Mesothelial cell of epicardium (in vitro differentiated cells): ENCODE results near the gene GNB1. TPM values are rescaled to one million over a fixed set of nuclear protein-coding genes. Genes with fewer than 3 reads are reported as not detected.

ENCODE experiments used
- DNase-seq, 2 experiments: peaks; one replicate each; pipeline ENCODE4 v3.0.0; 2021; ENCODE audit warnings: low spot score in 2 of 2; ENCODE audit not compliant: unreplicated experiment in 2 of 2
- H3K27ac Mint-ChIP-seq: 2 replicates; pipeline ENCODE4 v1.8.0; 2021; ENCODE audit warnings: mixed read lengths
- H3K27me3 Mint-ChIP-seq: 2 replicates; pipeline ENCODE4 v1.8.0; 2021; ENCODE audit warnings: low read depth, mixed read lengths
- H3K36me3 Mint-ChIP-seq: 2 replicates; pipeline ENCODE4 v1.8.0; 2021; ENCODE audit warnings: mixed read lengths
- H3K4me1 Mint-ChIP-seq: 2 replicates; pipeline ENCODE4 v1.8.0; 2021; ENCODE audit warnings: mixed read lengths
- H3K4me3 Mint-ChIP-seq: 2 replicates; pipeline ENCODE4 v1.8.0; 2021; ENCODE audit warnings: mild to moderate bottlenecking, moderate library complexity, mixed read lengths
- H3K9me3 Mint-ChIP-seq: 2 replicates; pipeline ENCODE4 v1.8.0; 2021; ENCODE audit warnings: mixed read lengths
- total RNA-seq: library from RNA; stranded (reverse); gene quantifications from 3 replicates; pipeline ENCODE4 v1.2.1, GENCODE V29; 2021
- TF ChIP-seq, protein P1 (sequence below): fragments of 200-600 bp; sonication (generic); IDR thresholded peaks from one replicate; pipeline ENCODE4 v1.5.0; 2021; ENCODE audit warnings: antibody characterized with exemption; ENCODE audit not compliant: unreplicated experiment

GNB1 gene
- total RNA-seq, 1 donor from 2014 or later, result 272 TPM

DNA sequence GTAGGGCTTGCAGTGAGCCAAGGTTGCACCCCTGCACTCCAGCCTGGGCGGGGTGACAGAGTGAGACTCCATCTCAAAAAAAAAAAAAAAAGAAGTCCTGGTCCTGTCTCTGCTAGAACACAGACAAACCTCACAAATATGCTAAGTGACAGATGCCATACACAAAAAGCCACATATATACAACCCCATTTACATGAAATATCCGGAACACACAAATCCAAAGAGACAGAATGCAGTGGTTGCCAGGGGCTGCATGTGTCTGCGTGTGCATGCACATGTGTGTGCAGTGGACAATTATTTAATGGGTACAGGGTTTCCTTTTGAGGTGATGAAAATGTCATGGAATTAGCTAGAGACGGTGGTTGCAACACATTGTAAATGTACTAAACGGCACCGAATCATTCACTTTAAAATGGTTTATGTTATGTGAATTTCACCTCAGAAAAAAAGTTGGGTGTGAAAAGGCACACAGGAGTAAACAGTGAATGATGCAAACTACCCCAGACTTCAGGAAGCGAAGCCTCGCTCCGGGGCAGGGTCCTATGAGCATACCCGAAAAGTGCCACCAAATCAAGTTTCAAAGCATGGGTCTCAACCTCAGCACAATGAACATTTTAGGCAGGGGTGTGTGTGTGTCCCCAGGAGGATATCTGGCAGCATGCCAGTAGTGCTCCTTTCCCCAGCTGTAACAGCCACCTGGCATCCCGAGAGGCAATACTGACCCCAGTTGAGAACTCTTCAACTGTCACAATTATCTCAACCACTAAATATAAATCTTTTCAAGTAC, 48.3 kb downstream of the GNB1 start:
- peaks cover 14% of the 10 kb centered on the region for H3K36me3 Mint-ChIP-seq
- H3K4me3 Mint-ChIP-seq, result no peak overlapping the region
- no peak for DNase-seq
- H3K27me3 Mint-ChIP-seq, result no peaks in the 10 kb centered on the region
- TF ChIP-seq, protein P1, sequence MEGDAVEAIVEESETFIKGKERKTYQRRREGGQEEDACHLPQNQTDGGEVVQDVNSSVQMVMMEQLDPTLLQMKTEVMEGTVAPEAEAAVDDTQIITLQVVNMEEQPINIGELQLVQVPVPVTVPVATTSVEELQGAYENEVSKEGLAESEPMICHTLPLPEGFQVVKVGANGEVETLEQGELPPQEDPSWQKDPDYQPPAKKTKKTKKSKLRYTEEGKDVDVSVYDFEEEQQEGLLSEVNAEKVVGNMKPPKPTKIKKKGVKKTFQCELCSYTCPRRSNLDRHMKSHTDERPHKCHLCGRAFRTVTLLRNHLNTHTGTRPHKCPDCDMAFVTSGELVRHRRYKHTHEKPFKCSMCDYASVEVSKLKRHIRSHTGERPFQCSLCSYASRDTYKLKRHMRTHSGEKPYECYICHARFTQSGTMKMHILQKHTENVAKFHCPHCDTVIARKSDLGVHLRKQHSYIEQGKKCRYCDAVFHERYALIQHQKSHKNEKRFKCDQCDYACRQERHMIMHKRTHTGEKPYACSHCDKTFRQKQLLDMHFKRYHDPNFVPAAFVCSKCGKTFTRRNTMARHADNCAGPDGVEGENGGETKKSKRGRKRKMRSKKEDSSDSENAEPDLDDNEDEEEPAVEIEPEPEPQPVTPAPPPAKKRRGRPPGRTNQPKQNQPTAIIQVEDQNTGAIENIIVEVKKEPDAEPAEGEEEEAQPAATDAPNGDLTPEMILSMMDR, result no peak
- peaks cover 23% of the 10 kb centered on the region for H3K4me1 Mint-ChIP-seq
- peak overlapping the region; percentile 52 for H3K27ac Mint-ChIP-seq
- no peaks in the 10 kb centered on the region for H3K9me3 Mint-ChIP-seq

DNA sequence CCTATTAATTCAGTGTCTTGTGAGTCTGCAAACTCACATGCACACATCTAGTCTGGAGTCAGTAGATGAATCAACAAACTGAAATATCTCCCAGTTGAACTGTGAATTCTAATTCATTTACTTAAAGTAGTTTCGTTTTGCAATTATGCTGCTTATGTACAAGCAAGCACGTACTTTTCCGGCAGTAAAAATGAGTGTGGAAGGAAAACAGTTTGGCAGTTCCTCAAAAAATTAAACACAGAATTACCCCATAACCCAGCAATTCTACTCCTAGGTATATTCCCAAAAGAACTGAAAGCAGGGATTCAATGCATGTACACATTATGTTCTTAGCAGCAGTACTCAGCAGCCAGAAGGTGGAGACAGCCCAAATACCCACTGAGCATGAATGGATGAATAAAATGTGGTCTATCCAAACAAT, 49.3 kb downstream of the GNB1 start:
- Mint-ChIP-seq H3K27ac (peak overlapping the region; percentile 39), H3K27me3 (no peaks in the 10 kb centered on the region), H3K4me3 (no peak overlapping the region)

DNA sequence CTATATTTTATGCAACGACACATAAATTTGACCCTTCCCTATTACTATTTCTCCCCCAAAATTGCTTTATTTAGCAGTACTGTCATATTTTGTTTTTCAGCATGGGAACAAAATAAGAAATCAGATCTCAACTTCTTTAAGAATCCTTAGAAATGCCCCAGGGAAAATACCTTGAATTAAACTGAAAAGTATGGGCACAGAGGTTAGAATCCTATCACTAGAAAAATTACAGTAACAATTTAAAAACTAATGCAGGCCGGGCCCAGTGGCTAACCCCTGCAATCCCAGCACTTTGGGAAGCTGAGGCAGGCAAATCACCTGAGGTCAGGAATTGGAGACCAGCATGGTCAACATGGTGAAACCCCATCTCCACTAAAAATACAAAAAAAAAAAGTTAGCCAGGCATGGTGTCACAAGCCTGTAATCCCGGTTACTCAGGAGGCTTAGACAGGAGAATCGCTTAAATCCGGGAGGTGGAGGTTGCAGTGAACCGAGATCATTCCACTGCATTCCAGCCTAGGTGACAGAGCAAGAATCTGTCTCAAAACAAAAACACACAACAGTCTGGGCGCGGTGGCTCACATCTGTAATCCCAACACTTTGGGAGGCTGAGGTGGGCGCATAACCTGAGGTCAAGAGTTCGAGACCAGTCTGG, 51.4 kb downstream of the GNB1 start:
- Mint-ChIP-seq H3K4me3 (no peak overlapping the region), H3K27ac (peak overlapping the region; percentile 80), H3K9me3 (no peaks in the 10 kb centered on the region), H3K27me3 (no peaks in the 10 kb centered on the region), H3K36me3 (peaks cover 19% of the 10 kb centered on the region), H3K4me1 (peaks cover 15% of the 10 kb centered on the region)
- DNase-seq, result no peak
- TF ChIP-seq, protein P1, result no peak

More for the DNA sequence above, 49.3 kb downstream of the GNB1 start:
- peaks cover 18% of the 10 kb centered on the region for H3K4me1 Mint-ChIP-seq
- peaks cover 18% of the 10 kb centered on the region for H3K36me3 Mint-ChIP-seq
- no peak for DNase-seq
- TF ChIP-seq, protein P1, result no peak
- H3K9me3 Mint-ChIP-seq, result no peaks in the 10 kb centered on the region

DNA sequence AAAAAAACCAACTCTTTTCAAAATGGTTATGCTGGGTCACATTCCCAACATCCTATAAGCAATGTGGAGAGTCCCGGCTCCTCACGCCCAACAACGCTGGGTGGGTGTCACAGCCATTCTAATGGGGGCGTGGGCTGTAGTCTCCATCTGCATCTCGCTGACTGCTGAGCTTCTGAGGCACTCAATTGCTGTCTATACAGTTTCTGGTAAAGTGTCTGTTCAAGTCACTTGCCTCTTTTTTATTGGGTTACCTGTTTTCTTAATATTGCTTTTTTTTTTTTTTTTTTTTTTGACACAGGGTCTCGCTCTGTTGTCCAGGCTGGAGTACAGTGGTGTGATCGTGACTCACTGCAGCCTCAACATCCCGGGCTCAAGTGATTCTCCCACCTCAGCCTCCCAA, 54.8 kb downstream of the GNB1 start:
- no peak overlapping the region for H3K4me3 Mint-ChIP-seq
- peaks cover 28% of the 10 kb centered on the region for H3K36me3 Mint-ChIP-seq
- no peak for DNase-seq
- no peaks in the 10 kb centered on the region for H3K9me3 Mint-ChIP-seq
- no peak overlapping the region for H3K27ac Mint-ChIP-seq
- TF ChIP-seq, protein P1, result no peak
- H3K27me3 Mint-ChIP-seq, result no peaks in the 10 kb centered on the region
- peaks cover 8% of the 10 kb centered on the region for H3K4me1 Mint-ChIP-seq

DNA sequence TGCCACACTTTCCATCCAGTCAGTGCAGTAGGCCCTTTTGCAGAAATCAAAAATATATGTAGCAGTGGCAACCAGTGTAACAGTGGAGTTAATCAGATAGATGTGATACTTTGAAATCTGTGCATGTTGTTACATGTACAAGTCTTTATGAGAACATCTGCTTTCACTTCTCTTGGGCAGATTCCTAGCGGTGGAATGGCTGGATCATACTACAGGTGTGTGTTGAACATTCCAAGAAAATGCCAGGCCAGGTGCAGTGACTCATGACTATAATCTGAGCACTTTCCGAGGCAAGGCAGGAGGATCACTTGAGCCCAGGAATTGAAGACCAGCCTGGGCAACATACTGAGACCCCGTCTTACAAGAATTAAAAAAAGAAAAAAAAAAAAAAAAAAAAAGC, 55.3 kb downstream of the GNB1 start:
- no peaks in the 10 kb centered on the region for H3K27me3 Mint-ChIP-seq
- H3K4me3 Mint-ChIP-seq, result no peak overlapping the region
- H3K27ac Mint-ChIP-seq, result no peak overlapping the region
- H3K4me1 Mint-ChIP-seq, result peaks cover 6% of the 10 kb centered on the region
- no peaks in the 10 kb centered on the region for H3K9me3 Mint-ChIP-seq
- TF ChIP-seq, protein P1, result no peak
- H3K36me3 Mint-ChIP-seq, result peaks cover 29% of the 10 kb centered on the region
- DNase-seq, result no peak
